Skeletal muscle cell (primary cell): Measurements from ENCODE around the gene ARL14.
"Not testable (repeated sequence)": the region's sequence is repeated elsewhere in the genome, so short reads cannot be mapped to it uniquely, and the experiment has no call there.

ENCODE experiments used
- DNase-seq: peaks from one replicate; pipeline ENCODE4 v3.0.0-alpha.2; 2010; ENCODE audit warnings: low read depth
- H3K4me3 ChIP-seq: 2 replicates; pipeline ENCODE4 v1.5.1; 2011; ENCODE audit warnings: low read depth, mild to moderate bottlenecking, control low read depth, low read length, moderate library complexity

ARL14 gene

GRCh38 chr3:160709477-160710182 lies 32.7 kb downstream of the ARL14 start:
- DNase-seq: no peak
- no peak overlapping the region for H3K4me3 ChIP-seq

- H3K4me3 ChIP-seq, DNase-seq: not testable (repeated sequence)
Measured at GRCh38 chr3:160713144-160713543, 36.2 kb downstream of the ARL14 start.

DNA sequence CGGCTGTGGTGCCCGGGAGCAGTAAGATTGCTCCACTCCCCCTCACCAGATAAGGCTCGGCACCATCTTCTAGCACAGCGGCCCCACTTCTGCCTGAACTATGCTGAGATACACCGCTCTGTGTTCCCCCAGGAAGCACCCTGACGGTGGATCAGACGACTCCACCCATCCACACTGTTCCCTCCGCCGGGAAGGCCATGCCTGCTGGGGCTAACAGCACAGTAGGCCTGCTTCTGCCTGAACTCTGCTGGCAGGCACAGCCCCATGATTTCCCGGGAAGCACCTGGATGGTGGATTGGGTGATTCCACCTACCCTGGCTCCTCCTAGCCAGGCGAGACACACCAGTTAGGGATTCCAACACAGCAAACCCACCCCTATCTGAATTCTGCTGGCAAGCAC lies 42.8 kb downstream of the ARL14 start:
- DNase-seq: no peak
- no peak overlapping the region for H3K4me3 ChIP-seq

- DNase-seq: no peak
Measured at GRCh38 chr3:160720123-160720746, 43.3 kb downstream of the ARL14 start.

GRCh38 chr3:160722331-160722730 lies 45.4 kb downstream of the ARL14 start:
- DNase-seq: no peak
- no peak overlapping the region for H3K4me3 ChIP-seq

More at GRCh38 chr3:160720123-160720746, 43.3 kb downstream of the ARL14 start:
- H3K4me3 ChIP-seq: no peak overlapping the region

GRCh38 chr3:160725338-160725737 lies 48.4 kb downstream of the ARL14 start:
- no peak for DNase-seq

More at GRCh38 chr3:160725338-160725737, 48.4 kb downstream of the ARL14 start:
- H3K4me3 ChIP-seq: no peak overlapping the region
